GM12878 (cell line): ENCODE data around the gene ZNF146. TPM values are rescaled to one million over a fixed set of nuclear protein-coding genes. Genes with fewer than 3 reads are reported as not detected.

Source experiments
- ATAC-seq: fragments of 200-7000 bp; cut with Tn5 transposase; 3 replicates; pipeline ENCODE4 v1.9.1; 2020; ENCODE audit warnings: mild to moderate bottlenecking, moderate library complexity
- BruUV-seq: library from RNA; stranded (reverse); fragments of 400-500 nt; replicated peaks from 2 replicates; lab custom pipeline; 2021; lab: Mats Ljungman, UMichigan
- CTCF ChIA-PET: fragments of 300-600 bp; sonication (Branson Sonifier 250); formaldehyde crosslinking; extraction: SDS; loops from one replicate; lab custom pipeline; 2021; ENCODE audit warnings: inconsistent platforms; lab: Yijun Ruan, JAX
- POLR2A ChIA-PET: fragments of 350-600 bp; formaldehyde crosslinking; extraction: SDS; loops from one replicate; lab custom pipeline; 2021; ENCODE audit warnings: inconsistent platforms; lab: Charles Lee
- RAD21 ChIA-PET: fragments of 300-600 bp; sonication (Branson Sonifier 250); formaldehyde crosslinking; loops from one replicate; lab custom pipeline; 2023; ENCODE audit warnings: antibody characterized with exemption; ENCODE audit not compliant: unreplicated experiment; lab: Charles Lee
- SMC1A ChIA-PET: fragments of 300-600 bp; sonication (Branson Sonifier 250); formaldehyde crosslinking; loops from one replicate; lab custom pipeline; 2023; ENCODE audit not compliant: unreplicated experiment, uncharacterized antibody; lab: Charles Lee
- DNase-seq: peaks from one replicate; pipeline ENCODE4 v3.0.0-alpha.2; 2011; ENCODE audit warnings: low read depth, low spot score
- FAIRE-seq: peaks from 3 replicates; lab custom pipeline; 2011; peaks lifted over from hg19 to GRCh38; lab: Jason Lieb, UNC
- H2AFZ ChIP-seq: 2 replicates; pipeline ENCODE4 v1.6.0; 2011; ENCODE audit warnings: low read depth, low read length, control low read depth; ENCODE audit not compliant: control insufficient read depth
- H3K27ac ChIP-seq: 2 replicates; pipeline ENCODE4 v1.5.1; 2011; ENCODE audit warnings: control low read depth; ENCODE audit not compliant: control insufficient read depth, insufficient read depth
- H3K27me3 ChIP-seq, 2 experiments: replicated peaks in 1 of 2; 2 replicates each; pipeline versions ENCODE4 v1.6.0 to v1.6.1; 2011; ENCODE audit warnings: low read length in 1 of 2; ENCODE audit not compliant: control insufficient read depth in 2 of 2, insufficient read depth in 2 of 2
- H3K36me3 ChIP-seq, 2 experiments: 2 replicates each; pipeline ENCODE4 v1.5.1; 2011; ENCODE audit warnings: low read length in 1 of 2; ENCODE audit not compliant: control insufficient read depth in 2 of 2, insufficient read depth in 2 of 2
- H3K4me1 ChIP-seq: 2 replicates; pipeline ENCODE4 v1.6.1; 2011; ENCODE audit warnings: mild to moderate bottlenecking, low read length, moderate library complexity, mixed read lengths; ENCODE audit not compliant: control insufficient read depth, insufficient read depth
- H3K4me2 ChIP-seq: 2 replicates; pipeline ENCODE4 v1.6.0; 2011; ENCODE audit warnings: control low read depth; ENCODE audit not compliant: control insufficient read depth, insufficient read depth
- H3K4me3 ChIP-seq: fragments of 200-600 bp; sonication (generic); 2 replicates; pipeline ENCODE4 v1.5.1; 2016
- H3K79me2 ChIP-seq: 2 replicates; pipeline ENCODE4 v1.6.0; 2011; ENCODE audit warnings: low read length; ENCODE audit not compliant: control insufficient read depth, insufficient read depth
- H3K9ac ChIP-seq: 2 replicates; pipeline ENCODE4 v1.8.0; 2011; ENCODE audit warnings: low read length, control low read depth, mixed read lengths; ENCODE audit not compliant: control insufficient read depth, insufficient read depth
- H3K9me3 ChIP-seq: replicated peaks from 3 replicates; pipeline ENCODE4 v1.5.1; 2011; ENCODE audit warnings: mild to moderate bottlenecking, low read length; ENCODE audit not compliant: control insufficient read depth, insufficient read depth
- H4K20me1 ChIP-seq: 2 replicates; pipeline ENCODE4 v1.6.0; 2011; ENCODE audit not compliant: control insufficient read depth, insufficient read depth
- BCL11A ChIP-seq: IDR thresholded peaks from 2 replicates; pipeline ENCODE4 v1.6.1; 2011; ENCODE audit warnings: low read depth, low read length
- CHD2 ChIP-seq: IDR thresholded peaks from 2 replicates; pipeline ENCODE4 v1.6.1; 2011; ENCODE audit warnings: low read depth, low read length, improper control_type of control experiment, borderline replicate concordance
- ETV6 ChIP-seq, 2 experiments: fragments of 450-650 bp in 1 of 2; IDR thresholded peaks in 1 of 2; conservative IDR thresholded peaks in 1 of 2; 2 replicates each; pipeline ENCODE4 v1.6.1; 2014; ENCODE audit warnings: antibody characterized with exemption in 1 of 2, borderline replicate concordance in 1 of 2, low read depth in 1 of 2, mild to moderate bottlenecking in 1 of 2, moderate library complexity in 1 of 2
- IRF5 ChIP-seq: fragments of 450-650 bp; IDR thresholded peaks from 2 replicates; pipeline ENCODE4 v1.6.1; 2017; ENCODE audit warnings: borderline replicate concordance
- JUND ChIP-seq: IDR thresholded peaks from 2 replicates; pipeline ENCODE4 v1.6.1; 2012; ENCODE audit warnings: low read depth, mild to moderate bottlenecking, low read length, improper control_type of control experiment, moderate library complexity
- KDM1A ChIP-seq: fragments of 200-600 bp; sonication (generic); IDR thresholded peaks from 2 replicates; pipeline ENCODE4 v1.6.1; 2016; ENCODE audit warnings: borderline replicate concordance
- MTA3 ChIP-seq: IDR thresholded peaks from 2 replicates; pipeline ENCODE4 v1.6.1; 2012; ENCODE audit warnings: low read length, inconsistent platforms, borderline replicate concordance
- NR2C1 ChIP-seq: fragments of 450-650 bp; IDR thresholded peaks from 2 replicates; pipeline ENCODE4 v1.6.1; 2017; ENCODE audit warnings: antibody characterized with exemption, mild to moderate bottlenecking, moderate library complexity
- PML ChIP-seq: IDR thresholded peaks from 2 replicates; pipeline ENCODE4 v1.6.1; 2012; ENCODE audit warnings: low read length, inconsistent platforms
- YBX1 ChIP-seq: fragments of 450-650 bp; IDR thresholded peaks from 2 replicates; pipeline ENCODE4 v1.6.1; 2016; ENCODE audit warnings: antibody characterized with exemption
- WGBS: methylation state at CpG from one replicate; pipeline ENCODE4 v1.1.6; 2016; ENCODE audit warnings: low lambda C conversion rate; ENCODE audit not compliant: insufficient replicate concordance, insufficient coverage; ENCODE audit errors: missing lambda C conversion rate; 5-methylcytosine and 5-hydroxymethylcytosine counted together
- in situ Hi-C: fragments of 300-500 bp; cut with MboI; formaldehyde crosslinking; loops from 9 replicates; pipeline ENCODE4 v1.14.3; 2018; ENCODE audit warnings: mixed read lengths
- intact Hi-C: fragments of 100-400 bp; cut with micrococcal nuclease; formaldehyde crosslinking; loops from one replicate; pipeline ENCODE4 v1.14.2; 2022; ENCODE audit not compliant: unreplicated experiment
- polyA plus RNA-seq, 11 experiments: library from polyadenylated mRNA; depleted of rRNA in 4 of 11; unstranded in 6 of 11; stranded (reverse) in 5 of 11; fragments of >200 nt; fragmentation: Nextera tagmentation in 4 of 11; fragmentation: Illumina TruSeq in 1 of 11; extraction: Ambion mirVana in 4 of 11; extraction: Trizol in 1 of 11; gene quantifications; 1 replicate in 1 of 11; 2 replicates in 10 of 11; pipeline versions ENCODE4 v1.2.1 to v1.2.3, GENCODE V29; 2011 to 2016; ENCODE audit warnings: inconsistent platforms in 2 of 11, missing spikeins in 2 of 11, low read depth in 1 of 11
- total RNA-seq, 4 experiments: library from RNA; depleted of rRNA in 3 of 4; stranded (reverse); fragments of >200 nt in 3 of 4; fragmentation: Illumina TruSeq in 1 of 4; extraction: Trizol in 1 of 4; gene quantifications; 2 replicates each; pipeline versions ENCODE4 v1.2.1 to v1.2.3, GENCODE V29; 2013 to 2021
- TF ChIP-seq, protein P1 (sequence below): fragments of 450-650 bp; formaldehyde crosslinking; IDR thresholded peaks from 2 replicates; pipeline ENCODE4 v1.4.0; 2020; ENCODE audit warnings: mild to moderate bottlenecking, moderate library complexity

The ZNF146 gene
- total and polyA plus RNA-seq, 10 of the 15 experiments (the other 5 are each of a cell fraction or from before 2014, with no cell fraction given), result 20.0 to 115 (median 71.2) TPM

DNA sequence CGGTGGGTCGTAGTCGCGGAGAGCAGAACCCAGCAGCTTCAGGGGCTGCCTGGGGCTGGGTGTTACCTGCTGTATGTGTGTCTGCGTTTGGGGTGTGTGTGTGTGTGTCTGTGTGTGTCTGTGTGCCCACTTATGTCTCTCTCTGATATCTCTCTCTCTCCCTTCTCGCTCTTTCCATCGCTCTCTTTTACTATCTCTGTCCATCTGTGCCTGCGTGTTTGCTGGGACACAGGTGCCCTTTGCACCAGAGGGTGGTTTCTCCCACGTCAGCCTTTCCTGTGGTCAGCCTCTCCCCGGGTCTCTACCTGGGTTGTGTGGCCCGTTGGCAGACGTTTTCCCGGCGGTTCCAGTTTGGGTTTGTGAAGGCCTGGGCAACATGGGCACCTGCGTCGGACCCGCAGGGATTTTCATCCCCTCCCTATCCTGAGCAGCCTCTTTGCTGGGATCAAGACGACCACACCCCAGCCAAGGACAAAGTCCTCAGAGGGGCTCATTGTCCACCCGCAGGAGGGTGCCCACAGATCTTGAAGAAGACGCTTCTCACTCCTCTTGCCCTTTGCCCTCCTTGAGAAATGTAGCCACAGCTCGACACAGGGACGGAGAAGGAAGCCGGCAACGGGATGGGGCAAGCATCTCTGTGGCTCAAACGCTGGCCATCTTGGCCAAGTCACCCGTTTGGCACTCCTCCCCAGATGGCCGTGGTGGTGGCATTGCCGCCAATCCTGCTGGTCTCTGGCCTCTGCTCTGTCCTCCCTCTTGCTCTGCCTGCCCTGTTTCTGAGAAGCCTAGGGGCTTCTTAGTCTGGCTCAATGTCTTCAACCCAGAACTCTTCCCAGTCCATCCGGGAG lies 43.3 kb downstream of the ZNF146 start:
- FAIRE-seq, result no peak
- DNase-seq, result no peak
- Histone ChIP-seq H3K36me3 (no peaks in the 10 kb centered on the region), H2AFZ (no peak overlapping the region), H3K27me3 (no peaks in the 10 kb centered on the region), H3K4me2 (no peak overlapping the region), H3K79me2 (no peaks in the 10 kb centered on the region), H4K20me1 (no peaks in the 10 kb centered on the region), H3K4me1 (no peaks in the 10 kb centered on the region), H3K9ac (no peak overlapping the region), H3K4me3 (no peak overlapping the region), H3K9me3 (no peaks in the 10 kb centered on the region; the same call in 2 of the 3 replicates), H3K27ac (no peak overlapping the region)
- in situ Hi-C loops (no loop called here), intact Hi-C loops (no loop called here)
- SMC1A ChIA-PET, result no interaction called here
- CTCF ChIA-PET, result no interaction called here
- RAD21 ChIA-PET, result no interaction called here
- TF ChIP-seq JUND (no peak), YBX1 (no peak), NR2C1 (no peak), CHD2 (no peak), IRF5 (no peak), ETV6 (conservative IDR thresholded peaks at IDR 0.05 in 1 of 2, IDR thresholded peaks at IDR 0.05 in 1 of 2; ENCODE audit: borderline replicate concordance in 1 of 2, low read depth in 1 of 2) (no peak), MTA3 (no peak), KDM1A (no peak), PML (no peak), BCL11A (no peak)
- TF ChIP-seq, protein P1, sequence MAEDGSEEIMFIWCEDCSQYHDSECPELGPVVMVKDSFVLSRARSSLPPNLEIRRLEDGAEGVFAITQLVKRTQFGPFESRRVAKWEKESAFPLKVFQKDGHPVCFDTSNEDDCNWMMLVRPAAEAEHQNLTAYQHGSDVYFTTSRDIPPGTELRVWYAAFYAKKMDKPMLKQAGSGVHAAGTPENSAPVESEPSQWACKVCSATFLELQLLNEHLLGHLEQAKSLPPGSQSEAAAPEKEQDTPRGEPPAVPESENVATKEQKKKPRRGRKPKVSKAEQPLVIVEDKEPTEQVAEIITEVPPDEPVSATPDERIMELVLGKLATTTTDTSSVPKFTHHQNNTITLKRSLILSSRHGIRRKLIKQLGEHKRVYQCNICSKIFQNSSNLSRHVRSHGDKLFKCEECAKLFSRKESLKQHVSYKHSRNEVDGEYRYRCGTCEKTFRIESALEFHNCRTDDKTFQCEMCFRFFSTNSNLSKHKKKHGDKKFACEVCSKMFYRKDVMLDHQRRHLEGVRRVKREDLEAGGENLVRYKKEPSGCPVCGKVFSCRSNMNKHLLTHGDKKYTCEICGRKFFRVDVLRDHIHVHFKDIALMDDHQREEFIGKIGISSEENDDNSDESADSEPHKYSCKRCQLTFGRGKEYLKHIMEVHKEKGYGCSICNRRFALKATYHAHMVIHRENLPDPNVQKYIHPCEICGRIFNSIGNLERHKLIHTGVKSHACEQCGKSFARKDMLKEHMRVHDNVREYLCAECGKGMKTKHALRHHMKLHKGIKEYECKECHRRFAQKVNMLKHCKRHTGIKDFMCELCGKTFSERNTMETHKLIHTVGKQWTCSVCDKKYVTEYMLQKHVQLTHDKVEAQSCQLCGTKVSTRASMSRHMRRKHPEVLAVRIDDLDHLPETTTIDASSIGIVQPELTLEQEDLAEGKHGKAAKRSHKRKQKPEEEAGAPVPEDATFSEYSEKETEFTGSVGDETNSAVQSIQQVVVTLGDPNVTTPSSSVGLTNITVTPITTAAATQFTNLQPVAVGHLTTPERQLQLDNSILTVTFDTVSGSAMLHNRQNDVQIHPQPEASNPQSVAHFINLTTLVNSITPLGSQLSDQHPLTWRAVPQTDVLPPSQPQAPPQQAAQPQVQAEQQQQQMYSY (CRISPR knock-in tag), result no peak
- BruUV-seq, result no TSS peak
- POLR2A ChIA-PET, result no interaction called here
- WGBS, result 56% methylated on average over 29 of the region's 29 CpGs
- no peak for ATAC-seq
